SK-N-MC (cell line): ENCODE data around the gene DNAJC27.

Experiments used
- DNase-seq: peaks from one replicate; pipeline ENCODE4 v3.0.0-alpha.2; 2011; ENCODE audit warnings: low read depth, low spot score
- H3K27ac ChIP-seq: fragments of 200-600 bp; sonication (generic); 2 replicates; pipeline ENCODE4 v1.5.1; 2016; ENCODE audit warnings: mixed run types
- H3K36me3 ChIP-seq: fragments of 200-600 bp; sonication (generic); 2 replicates; pipeline ENCODE4 v1.6.1; 2017; ENCODE audit warnings: antibody characterized with exemption, low read length, mixed read lengths; ENCODE audit not compliant: insufficient read depth
- H3K4me3 ChIP-seq: fragments of 200-600 bp; sonication (generic); 2 replicates; pipeline ENCODE4 v1.5.1; 2016
- H3K9ac ChIP-seq: fragments of 200-600 bp; sonication (generic); 2 replicates; pipeline ENCODE4 v1.8.0; 2017; ENCODE audit warnings: mixed run types, mixed read lengths; ENCODE audit not compliant: insufficient read length
- H3K9me3 ChIP-seq: fragments of 200-600 bp; sonication (generic); 2 replicates; pipeline ENCODE4 v1.6.1; 2017; ENCODE audit warnings: low read depth, mild to moderate bottlenecking, antibody characterized with exemption, low read length, moderate library complexity, mixed read lengths
- EZH2 ChIP-seq: fragments of 200-600 bp; sonication (generic); IDR thresholded peaks from one replicate; pipeline ENCODE4 v1.6.1; 2017; ENCODE audit warnings: antibody characterized with exemption
- FOXP2 ChIP-seq: optimal IDR thresholded peaks from 2 replicates; pipeline ENCODE3; 2011; ENCODE audit warnings: mild to moderate bottlenecking, moderate library complexity; ENCODE audit not compliant: insufficient read depth; ENCODE audit errors: extremely low read length, control extremely low read depth
- POLR2AphosphoS5 ChIP-seq: IDR thresholded peaks from 2 replicates; pipeline ENCODE4 v1.6.1; 2012; ENCODE audit warnings: mild to moderate bottlenecking, low read depth, low read length, borderline replicate concordance

DNAJC27 gene

DNA sequence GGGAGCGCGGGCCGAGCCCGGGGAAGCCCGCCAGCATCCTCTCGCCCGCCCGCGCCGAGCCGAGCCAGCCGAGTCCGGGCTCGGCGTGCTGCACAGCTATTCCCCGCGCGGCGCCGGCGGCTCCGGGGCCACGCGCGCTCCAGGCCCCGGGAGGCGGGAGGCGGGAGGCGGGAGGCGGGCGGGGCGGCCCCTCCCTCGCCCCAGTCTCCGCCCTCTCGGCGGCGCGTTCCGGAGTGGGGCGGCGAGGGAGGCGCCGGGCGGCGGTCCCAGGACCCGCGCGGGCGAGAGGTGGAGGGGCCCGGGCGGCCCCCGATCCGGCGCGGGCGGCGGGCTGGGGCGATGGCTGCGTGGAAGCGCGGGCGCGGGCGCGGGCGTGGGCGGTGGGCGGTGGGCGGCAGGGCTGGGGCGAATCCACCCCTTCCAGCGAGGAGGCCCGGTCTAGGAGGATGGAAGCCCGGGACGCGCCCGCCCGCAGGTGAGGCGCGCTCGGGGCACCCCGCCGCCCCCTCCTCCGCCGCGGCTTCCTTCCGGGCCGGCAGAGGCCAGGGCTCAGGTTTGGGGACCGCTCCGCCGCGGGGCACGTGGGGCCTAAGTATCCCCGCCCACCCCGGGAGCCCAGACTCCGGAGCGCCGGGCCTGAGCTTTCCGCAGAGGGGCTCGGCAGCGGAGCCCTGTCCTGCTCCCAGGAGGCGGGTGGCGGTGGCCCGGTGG is 51.5 kb downstream of the DNAJC27 start, which contains the start of gene ADCY3:
Gene ADCY3 (minus strand): TSS at position 140 of the 711 bp plus-strand sequence. CDS start 1,250 bp downstream, outside the sequence.
- no peak for DNase-seq

DNA sequence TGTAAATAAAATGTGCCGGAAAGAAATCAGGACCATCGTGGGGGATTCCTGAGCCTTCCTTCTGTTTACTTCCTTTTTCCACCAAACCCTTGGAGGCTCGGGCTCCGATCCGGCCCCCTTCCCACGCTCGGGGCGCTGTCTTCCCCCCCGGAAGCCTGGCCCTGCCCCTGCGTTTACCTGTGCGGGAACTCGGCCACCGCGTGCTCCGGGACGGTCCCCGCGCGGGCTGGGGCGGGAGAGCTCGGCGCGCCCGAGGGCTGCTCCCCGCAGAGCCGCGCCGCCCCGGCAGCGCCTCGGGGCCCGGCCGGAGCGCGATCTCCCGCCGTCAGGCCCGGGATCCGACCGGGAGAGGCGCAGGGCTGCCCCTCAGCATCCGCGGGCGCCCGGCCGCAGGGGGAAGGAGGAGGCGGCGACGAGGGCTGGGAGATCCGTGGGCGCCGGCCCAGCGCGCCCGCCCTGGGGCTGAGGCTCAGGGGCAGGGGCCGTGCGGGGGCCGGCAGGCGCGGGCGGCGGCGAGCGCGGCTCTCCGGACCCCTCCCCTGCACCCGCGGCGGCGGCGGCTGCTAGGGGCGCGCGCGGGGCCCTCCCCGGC is 52.2 kb downstream of the DNAJC27 start:
- Histone ChIP-seq H3K4me3 (peak overlapping the region; percentile 86), H3K9ac (peak overlapping the region; percentile 70), H3K36me3 (no peaks in the 10 kb centered on the region; the same call in 1 of the 2 replicates), H3K27ac (no peak overlapping the region), H3K9me3 (no peaks in the 10 kb centered on the region)
- no peak for TF ChIP-seq POLR2AphosphoS5
- no peak for TF ChIP-seq EZH2
- TF ChIP-seq FOXP2, result no peak
- no peak for DNase-seq

More for the DNA sequence above, 51.5 kb downstream of the DNAJC27 start, which contains the start of gene ADCY3:
- no peak for TF ChIP-seq EZH2
- no peak for TF ChIP-seq POLR2AphosphoS5
- no peak for TF ChIP-seq FOXP2
- Histone ChIP-seq H3K4me3 (peak within 1 kb of the TSS; percentile 87), H3K9me3 (no peaks in the 10 kb centered on the region), H3K9ac (peak within 1 kb of the TSS; percentile 70), H3K27ac (no peak within 1 kb of the TSS), H3K36me3 (no peaks in the 10 kb centered on the region; the same call in 1 of the 2 replicates)

- peak overlapping the region; percentile 86 for H3K4me3 ChIP-seq
- no peak for DNase-seq
- no peak overlapping the region for H3K27ac ChIP-seq
Observed at GRCh38 chr2:24919037-24919505, 52.7 kb downstream of the DNAJC27 start.

DNA sequence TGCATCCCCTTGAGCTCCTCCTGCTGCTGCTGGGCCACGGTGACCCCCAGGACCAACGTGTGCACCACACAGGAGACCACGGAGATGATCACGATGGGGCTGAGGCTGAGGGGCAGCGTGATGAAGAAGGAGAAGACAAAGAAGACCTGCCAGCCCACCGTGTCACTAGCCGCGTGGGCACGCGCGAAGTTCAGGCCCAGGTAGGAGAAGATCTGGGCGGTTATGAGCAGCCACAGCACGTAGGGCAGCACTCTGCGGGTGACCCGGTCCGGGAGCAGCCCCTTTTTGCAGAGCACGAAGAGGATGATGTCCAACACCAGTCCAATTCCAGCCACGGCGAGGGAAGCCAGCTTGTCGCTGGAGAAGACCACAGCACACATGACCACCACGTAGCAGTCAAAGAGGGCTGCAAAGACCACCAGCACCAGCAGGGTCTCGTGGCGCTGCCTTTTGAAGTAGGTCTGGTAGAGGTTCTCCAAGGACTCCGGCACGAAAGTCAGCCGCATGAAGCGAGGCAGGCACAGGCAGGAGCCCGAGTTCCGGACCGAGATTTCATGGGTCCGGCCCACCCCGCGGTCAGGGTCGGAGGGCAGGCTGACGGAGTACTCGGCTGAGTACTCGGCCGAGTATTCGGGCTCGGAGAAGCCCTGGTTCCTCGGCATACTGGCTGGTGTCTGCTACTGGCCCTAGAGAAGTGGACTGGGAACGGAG is 53.3 kb downstream of the DNAJC27 start:
- peak overlapping the region; percentile 86 for H3K4me3 ChIP-seq
- DNase-seq, result no peak
- no peak overlapping the region for H3K27ac ChIP-seq
- no peak for TF ChIP-seq FOXP2
- TF ChIP-seq EZH2, result no peak
- TF ChIP-seq POLR2AphosphoS5, result no peak
- H3K9me3 ChIP-seq, result no peaks in the 10 kb centered on the region
- H3K9ac ChIP-seq, result no peak overlapping the region
- H3K36me3 ChIP-seq, result no peaks in the 10 kb centered on the region; the same call in 1 of the 2 replicates

More at GRCh38 chr2:24919037-24919505, 52.7 kb downstream of the DNAJC27 start:
- no peak for TF ChIP-seq POLR2AphosphoS5
- no peak for TF ChIP-seq EZH2
- no peaks in the 10 kb centered on the region; the same call in 1 of the 2 replicates for H3K36me3 ChIP-seq
- H3K9me3 ChIP-seq, result no peaks in the 10 kb centered on the region
- peak overlapping the region; percentile 70 for H3K9ac ChIP-seq

DNA sequence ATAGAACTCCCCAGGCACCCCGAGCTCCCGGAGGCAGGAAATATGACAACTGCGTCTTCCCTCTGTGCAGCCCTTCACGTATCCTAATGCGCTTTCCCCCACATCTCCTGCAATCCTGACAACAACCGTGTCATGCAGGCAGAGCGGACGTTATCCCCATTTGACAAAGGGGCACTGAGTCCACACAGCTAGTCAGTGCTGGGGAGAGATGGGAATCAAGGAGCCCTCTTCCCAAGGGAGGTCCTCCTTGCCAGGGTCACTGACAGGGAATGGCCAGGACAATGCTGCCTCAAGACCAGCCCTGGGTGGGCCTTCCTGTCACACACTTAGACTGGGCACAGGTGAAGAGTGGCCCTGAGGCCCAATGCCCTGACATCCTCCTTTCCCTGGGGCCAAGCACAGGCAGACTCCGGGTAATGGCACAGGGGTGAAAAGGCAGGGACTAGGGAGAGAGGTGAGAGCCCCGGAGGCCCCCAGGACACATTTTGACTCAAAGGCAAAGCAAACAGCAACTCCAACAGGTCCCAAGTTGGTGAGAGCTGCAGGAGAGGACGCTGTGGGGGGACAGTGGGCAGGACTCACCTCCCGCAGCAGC is 53.9 kb downstream of the DNAJC27 start:
- DNase-seq, result no peak
- no peak overlapping the region; the same call in 1 of the 2 replicates for H3K4me3 ChIP-seq
- TF ChIP-seq POLR2AphosphoS5 (no peak), EZH2 (no peak), FOXP2 (no peak)
- no peaks in the 10 kb centered on the region; the same call in 1 of the 2 replicates for H3K36me3 ChIP-seq
- no peaks in the 10 kb centered on the region for H3K9me3 ChIP-seq
- H3K9ac ChIP-seq, result no peak overlapping the region
- no peak overlapping the region for H3K27ac ChIP-seq

DNA sequence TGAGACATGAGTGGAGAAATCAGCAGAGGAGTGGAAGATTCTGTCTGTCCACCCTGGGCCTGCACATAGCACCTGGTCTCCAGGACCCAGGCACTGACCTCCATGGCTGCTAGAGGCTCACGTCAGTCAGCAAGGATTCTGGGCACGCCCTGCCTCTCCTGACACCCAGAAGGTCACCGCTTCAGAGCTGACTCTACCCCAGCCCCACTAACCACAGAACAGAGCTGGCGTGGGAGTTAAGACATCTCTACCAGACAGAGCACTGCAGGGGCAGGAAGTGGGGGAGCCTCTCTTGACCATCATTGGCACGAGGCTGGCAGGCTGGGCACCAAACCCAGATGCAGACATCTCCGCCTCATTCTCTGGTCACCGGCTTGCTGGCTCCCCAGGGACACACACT is 54.7 kb downstream of the DNAJC27 start:
- H3K36me3 ChIP-seq, result peaks cover under 1% of the 10 kb centered on the region; the same call in 1 of the 2 replicates
- no peaks in the 10 kb centered on the region for H3K9me3 ChIP-seq
- H3K9ac ChIP-seq, result no peak overlapping the region
- DNase-seq, result no peak
- no peak overlapping the region for H3K4me3 ChIP-seq
- TF ChIP-seq EZH2 (no peak), FOXP2 (no peak), POLR2AphosphoS5 (no peak)
- no peak overlapping the region for H3K27ac ChIP-seq

DNA sequence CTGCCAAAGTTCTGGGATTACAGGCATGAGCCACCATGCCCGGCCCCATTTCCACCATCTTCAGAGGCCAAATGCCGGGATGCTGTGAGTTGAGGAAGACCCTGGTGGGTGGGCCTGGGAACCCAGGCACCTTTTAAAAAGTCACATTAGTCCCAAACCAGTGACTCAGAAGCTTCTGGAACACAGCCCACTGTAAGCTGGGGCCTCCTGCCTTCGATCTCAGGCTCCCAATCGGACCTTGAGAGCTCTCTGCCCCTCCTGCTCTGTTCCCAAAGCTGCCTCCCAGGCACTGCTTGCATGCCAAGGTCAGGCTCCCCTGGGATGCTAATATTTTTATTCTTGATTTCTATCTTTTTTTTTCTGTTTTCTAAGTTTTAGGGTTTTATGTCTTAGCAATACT is 56.0 kb downstream of the DNAJC27 start:
- DNase-seq, result no peak
- Histone ChIP-seq H3K9me3 (no peaks in the 10 kb centered on the region), H3K36me3 (peaks cover 5% of the 10 kb centered on the region; the same call in 1 of the 2 replicates)

More for the DNA sequence above, 56.0 kb downstream of the DNAJC27 start:
- Histone ChIP-seq H3K27ac (no peak overlapping the region), H3K4me3 (no peak overlapping the region), H3K9ac (no peak overlapping the region)
- TF ChIP-seq EZH2 (no peak), POLR2AphosphoS5 (no peak), FOXP2 (no peak)
